ENCODE measurements around the gene KIAA1755. TPM values are rescaled to one million over a fixed set of nuclear protein-coding genes. Genes with fewer than 3 reads are reported as not detected.

Gene KIAA1755
- total and polyA plus RNA-seq, 9 of the 15 experiments (the other 6 are each of a cell fraction or from before 2014, with no cell fraction given): not detected

GRCh38 chr20:38212806-38213606 is 47.5 kb downstream of the KIAA1755 start:
- BruUV-seq (replicated peaks): no TSS peak
- Histone ChIP-seq H3K4me3 (no peak overlapping the region), H3K4me2 (ENCODE audit: insufficient read depth, low read length) (no peak overlapping the region), H3K9me3 (replicated peaks; ENCODE audit: control insufficient read depth, insufficient read depth, low read depth, low read length) (no peaks in the 10 kb centered on the region), H3K36me3 (ENCODE audit: control insufficient read depth, insufficient read depth, low read length) (no peaks in the 10 kb centered on the region), H2AFZ (ENCODE audit: low read depth, low read length) (no peak overlapping the region), H3K79me2 (ENCODE audit: control insufficient read depth, insufficient read depth, low read length) (no peaks in the 10 kb centered on the region), H3K27ac (ENCODE audit: extremely low read depth, low read depth, low read length) (no peak overlapping the region), H4K20me1 (replicated peaks; ENCODE audit: control insufficient read depth, insufficient read depth, low read length) (no peaks in the 10 kb centered on the region; the same call in 1 of the 2 replicates), H3K9me1 (ENCODE audit: control insufficient read depth, insufficient read depth, low read length) (no peaks in the 10 kb centered on the region), H3K27me3 (ENCODE audit: control insufficient read depth in 2 of 2, insufficient read depth in 2 of 2, low read length in 2 of 2) (peaks cover 9 to 36% of the 10 kb centered on the region in 2 experiments; a peak in 4 of 5 replicates), H3K4me1 (replicated peaks in 1 of 2; ENCODE audit: control insufficient read depth in 2 of 2, insufficient read depth in 2 of 2, low read length in 2 of 2) (peaks cover 0 to 11% of the 10 kb centered on the region in 2 experiments; a peak in 2 of 5 replicates), H3K9ac (ENCODE audit: insufficient read depth in 1 of 2, low read depth in 2 of 2, low read length in 2 of 2) (no peak overlapping the region)
- CTCF ChIA-PET (ENCODE audit: low intra/inter-chr PET ratio): no interaction called here
- TF ChIP-seq NCOA2 (IDR thresholded peaks at IDR 0.05; ENCODE audit: partially characterized antibody in 2 of 2) (no peak), E2F4 (CRISPR knock-in tag; IDR thresholded peaks at IDR 0.05; ENCODE audit: low read depth) (no peak), TRIM28 (IDR thresholded peaks at IDR 0.05) (no peak), RFX1 (IDR thresholded peaks at IDR 0.05) (no peak)
- intact Hi-C loops (cut with micrococcal nuclease): no loop called here
- 6% methylated on average over 14 of the region's 18 CpGs for WGBS (ENCODE audit: insufficient coverage, low coverage, missing lambda C conversion rate)
- FAIRE-seq (no peak), ATAC-seq (no peak), DNase-seq (ENCODE audit: extremely low read depth in 1 of 4, low spot score in 3 of 4) (no peak)
- POLR2A ChIA-PET: interaction anchor here (1.2 kb wide), 1 partner anchor 16 kb away, joined by 5 read pairs; no protein-coding TSS in a partner anchor
- in situ Hi-C loops (cut with MboI): loop anchor here (5.0 to 10.0 kb wide), 2 partner anchors 156 to 318 kb away; no protein-coding TSS in a partner anchor

Measured in K562 (cell line).